HL-60/S4 (cell line): Measurements from ENCODE around the gene ARX.

Experiments
- in situ Hi-C: fragments of 300-500 bp; cut with MboI; formaldehyde crosslinking; loops from 2 replicates; pipeline ENCODE4 v1.14.3; 2022; ENCODE audit warnings: low sequenced_read_pairs

The ARX gene

GRCh38 chrX:25016938-25017598 is 1.3 kb upstream of the ARX start:
- in situ Hi-C loops: no loop called here

GRCh38 chrX:25016361-25016671 is 551 bp upstream of the ARX start:
- in situ Hi-C loops: no loop called here

DNA sequence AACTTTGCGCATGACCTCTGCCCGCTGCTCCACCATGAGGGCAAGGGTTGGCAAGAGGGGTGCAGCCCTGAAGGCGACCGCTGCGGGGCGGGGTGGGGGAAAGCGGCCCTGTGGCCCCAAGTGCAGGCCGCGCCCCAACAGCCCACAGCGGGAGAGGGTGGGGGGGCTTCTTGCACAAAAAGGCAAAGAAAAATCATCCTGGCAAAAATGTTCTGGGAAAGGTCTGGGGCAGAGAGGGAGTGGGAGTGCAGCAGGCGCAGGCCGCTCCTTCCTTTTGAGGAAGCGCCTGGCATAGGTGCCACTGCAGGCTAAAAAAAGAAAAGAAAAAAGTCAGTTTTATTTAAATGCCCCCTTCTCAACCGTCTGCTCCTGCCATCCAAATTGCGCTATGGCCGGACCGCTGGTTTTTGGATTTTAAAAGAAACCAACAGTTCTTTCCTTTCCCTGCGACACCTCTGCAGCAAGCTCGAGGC is 1.4 kb downstream of the ARX start:
- in situ Hi-C loops: no loop called here

DNA sequence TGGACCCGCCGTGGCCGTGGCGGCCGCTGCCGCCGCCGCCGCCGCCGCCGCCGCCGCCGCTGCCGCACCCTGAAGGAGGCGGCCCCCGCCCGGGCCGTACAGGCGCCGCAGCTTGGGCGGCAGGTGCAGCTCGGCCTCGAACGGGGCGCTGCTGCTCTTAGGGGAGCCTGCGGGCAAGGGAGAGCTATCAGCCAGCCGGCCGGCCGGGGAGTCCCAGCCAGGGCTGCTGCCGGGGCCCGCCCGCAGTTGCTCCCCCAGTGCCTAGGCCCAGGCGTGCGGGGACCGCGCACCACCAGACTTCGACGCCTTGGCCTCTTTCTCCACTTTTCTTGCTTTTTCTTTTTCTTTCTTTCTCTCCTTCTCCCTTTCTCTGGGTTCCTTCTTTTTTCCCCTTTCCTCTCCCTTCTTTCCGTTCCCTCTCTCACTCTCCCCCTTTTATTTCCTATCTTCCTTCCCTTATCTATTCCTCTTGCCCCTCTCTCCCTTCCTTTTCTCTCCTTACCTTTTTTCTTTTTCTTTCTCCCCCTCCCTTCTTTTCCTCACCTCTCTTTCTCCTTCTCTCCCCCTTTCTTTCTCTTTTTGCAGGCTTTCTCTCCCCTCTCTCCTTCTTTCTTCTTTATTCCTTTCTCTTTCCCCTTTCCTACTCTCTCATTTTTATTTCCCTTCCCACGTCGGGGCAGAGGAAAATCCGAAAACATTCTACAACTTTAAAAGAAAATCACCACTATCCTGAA is 2.0 kb downstream of the ARX start:
- in situ Hi-C loops: no loop called here

DNA sequence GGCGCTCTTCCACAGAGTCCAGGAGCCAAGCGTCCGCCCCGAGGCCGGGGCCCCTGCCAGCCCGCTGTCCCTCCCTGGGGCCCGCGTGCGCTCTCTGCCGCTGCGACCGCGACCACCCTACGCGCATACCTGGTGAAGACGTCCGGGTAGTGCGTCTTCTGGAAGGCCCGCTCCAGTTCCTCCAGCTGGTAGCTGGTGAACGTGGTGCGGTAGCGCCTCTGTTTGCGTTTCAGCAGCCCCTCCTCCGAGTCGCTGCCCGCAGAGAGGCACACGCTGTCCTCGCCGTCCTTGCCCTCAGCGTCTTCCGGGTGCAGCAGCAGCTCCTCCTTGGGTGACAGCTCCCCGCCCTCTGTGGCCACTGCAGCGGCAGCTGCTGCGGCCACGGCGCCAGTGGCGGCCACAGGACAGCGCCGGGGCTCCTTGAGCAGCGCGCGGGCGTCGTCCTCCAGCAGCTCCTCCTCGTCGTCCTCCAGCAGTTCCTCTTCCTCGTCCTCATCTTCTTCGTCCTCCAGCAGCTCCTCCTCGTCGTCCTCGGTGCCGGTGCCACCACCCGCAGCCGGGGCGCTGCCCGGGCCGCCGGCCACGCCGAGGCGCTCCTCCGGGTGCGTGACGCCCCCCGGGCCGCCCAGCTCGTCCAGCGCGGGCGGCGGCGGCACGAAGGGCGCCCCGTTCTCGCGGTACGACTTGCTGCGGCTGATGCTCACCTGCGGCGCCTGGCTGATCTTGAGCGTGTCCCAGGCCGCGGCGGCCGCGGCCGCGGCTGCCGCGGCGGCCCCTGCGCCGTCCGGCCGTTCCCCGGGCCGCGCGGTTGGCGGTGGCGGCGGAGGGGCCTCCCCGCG is 2.8 kb downstream of the ARX start:
- in situ Hi-C loops: no loop called here

- in situ Hi-C loops: no loop called here
Measured at GRCh38 chrX:25012433-25012735, 3.4 kb downstream of the ARX start.

DNA sequence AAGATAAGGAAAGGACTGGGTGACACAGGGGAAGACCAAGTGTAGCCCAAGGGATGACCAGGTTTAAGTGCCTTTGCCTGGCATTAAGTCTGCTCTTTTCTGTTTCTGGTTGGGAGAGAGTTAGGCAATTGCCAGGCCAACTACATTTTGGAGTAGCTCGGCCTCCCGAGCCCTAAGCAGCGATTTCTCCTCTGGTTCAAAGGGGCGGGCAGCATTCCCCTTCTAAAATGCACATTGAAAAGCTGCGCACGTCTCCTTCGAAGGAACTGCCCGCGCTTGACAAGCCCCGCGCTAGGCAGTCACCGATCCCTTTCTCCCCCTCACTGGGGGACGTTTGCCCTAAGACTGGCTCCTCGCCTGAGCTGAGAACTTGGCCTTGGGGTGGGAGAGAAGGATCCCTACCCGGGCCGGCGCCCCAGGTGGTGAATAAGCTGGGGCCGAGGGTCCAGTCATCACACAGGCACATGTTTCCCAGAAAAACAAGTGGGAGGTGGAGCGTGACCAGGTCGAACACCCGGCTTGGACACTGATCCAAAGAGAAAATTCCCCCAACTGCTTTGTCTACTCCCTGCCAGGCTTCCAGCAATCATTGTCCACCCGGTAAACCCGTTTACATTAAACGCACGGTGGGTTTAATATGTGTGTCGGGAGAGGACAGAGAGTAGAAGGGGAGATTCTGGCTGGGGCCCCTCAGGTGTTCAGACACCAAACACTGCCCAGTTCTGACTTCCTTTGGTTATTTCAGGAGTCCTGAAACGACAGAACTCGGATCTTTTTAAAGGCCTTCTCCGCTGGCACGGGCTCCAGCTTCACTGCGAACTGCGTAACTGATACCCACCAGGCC is 4.0 kb downstream of the ARX start:
- in situ Hi-C loops: no loop called here

- in situ Hi-C loops: no loop called here
Measured at GRCh38 chrX:25010784-25011588, 4.8 kb downstream of the ARX start.

GRCh38 chrX:25009407-25009806 is 6.4 kb downstream of the ARX start:
- in situ Hi-C loops: no loop called here

GRCh38 chrX:25007059-25008053 is 8.4 kb downstream of the ARX start:
- in situ Hi-C loops: no loop called here

GRCh38 chrX:25006586-25007058 is 9.1 kb downstream of the ARX start:
- in situ Hi-C loops: no loop called here

- in situ Hi-C loops: no loop called here
Measured at GRCh38 chrX:25005382-25006185, 10.2 kb downstream of the ARX start.

DNA sequence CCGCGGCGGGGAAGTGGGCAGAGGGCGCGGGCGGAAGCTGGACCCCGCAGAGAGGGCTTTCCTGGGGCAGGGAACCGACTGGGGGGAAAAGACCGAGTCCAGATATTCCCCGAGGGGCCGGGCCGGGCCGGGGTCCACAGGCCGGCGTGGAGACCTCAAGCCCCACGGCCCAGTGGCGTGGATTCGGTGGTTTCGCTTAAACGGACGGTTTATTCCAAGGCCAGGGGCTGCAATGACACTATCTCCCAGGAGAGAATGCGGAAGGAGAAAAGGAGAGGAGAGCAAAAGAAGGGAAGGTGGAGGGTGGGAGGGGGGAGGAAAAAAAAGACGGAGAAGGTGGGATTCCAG is 10.8 kb downstream of the ARX start:
- in situ Hi-C loops: no loop called here

DNA sequence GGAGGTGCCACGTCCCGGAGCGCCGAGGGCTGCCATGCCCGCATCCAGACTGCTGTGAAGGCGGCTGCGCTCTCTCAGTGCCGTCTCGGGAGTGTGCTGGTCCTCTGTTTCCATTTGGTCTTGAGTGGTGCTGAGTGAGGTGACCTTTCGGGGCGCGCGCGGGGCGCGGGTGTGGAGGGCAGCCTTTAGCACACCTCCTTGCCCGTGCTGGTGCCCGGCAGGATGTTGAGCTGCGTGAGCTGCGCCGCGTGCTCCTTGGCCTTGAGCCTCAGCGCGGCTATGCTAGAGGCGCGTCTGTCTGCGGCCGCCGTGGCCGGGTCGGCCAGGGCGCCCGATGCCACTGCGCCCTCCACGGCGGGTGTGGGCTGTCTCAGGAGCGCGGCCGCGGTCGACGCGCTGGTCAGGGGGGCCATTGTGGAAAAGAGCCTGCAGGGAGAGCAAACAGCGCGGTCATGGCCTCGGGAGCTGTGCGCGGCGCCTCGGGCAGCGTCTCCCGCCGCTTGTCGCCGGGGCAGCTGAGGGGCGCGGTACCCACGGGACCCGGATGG is 11.2 kb downstream of the ARX start:
- in situ Hi-C loops: no loop called here

GRCh38 chrX:25004040-25004439 is 11.7 kb downstream of the ARX start:
- in situ Hi-C loops: no loop called here

- in situ Hi-C loops: no loop called here
Measured at GRCh38 chrX:25003066-25003849, 12.5 kb downstream of the ARX start.

DNA sequence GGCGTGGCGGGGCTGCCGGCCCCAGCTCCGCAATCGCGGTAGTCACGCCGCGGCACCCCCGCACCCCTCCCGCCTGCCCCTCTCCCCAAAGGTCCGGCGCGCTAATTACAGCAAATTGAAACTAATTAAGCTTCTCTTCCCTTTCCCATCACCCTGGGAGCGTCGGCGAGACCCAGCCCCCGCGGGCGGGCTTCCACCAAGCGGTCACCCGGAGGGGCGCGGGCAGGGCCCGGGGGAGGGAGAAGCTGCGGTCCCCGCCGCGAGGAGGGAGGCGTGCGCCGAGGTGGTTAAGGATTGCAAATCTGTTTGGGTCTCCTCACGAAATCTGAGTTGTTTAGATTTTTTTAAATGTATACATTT is 13.1 kb downstream of the ARX start:
- in situ Hi-C loops: no loop called here
